GM12878 (cell line): ENCODE data around the gene POU1F1. TPM values are rescaled to one million over a fixed set of nuclear protein-coding genes. Genes with fewer than 3 reads are reported as not detected.
"Not testable (repeated sequence)": the region's sequence is repeated elsewhere in the genome, so short reads cannot be mapped to it uniquely, and the experiment has no call there.

Source experiments
- ATAC-seq: fragments of 200-7000 bp; cut with Tn5 transposase; 3 replicates; pipeline ENCODE4 v1.9.1; 2020; ENCODE audit warnings: mild to moderate bottlenecking, moderate library complexity
- BruUV-seq: library from RNA; stranded (reverse); fragments of 400-500 nt; replicated peaks from 2 replicates; lab custom pipeline; 2021; lab: Mats Ljungman, UMichigan
- CTCF ChIA-PET: fragments of 300-600 bp; sonication (Branson Sonifier 250); formaldehyde crosslinking; extraction: SDS; loops from one replicate; lab custom pipeline; 2021; ENCODE audit warnings: inconsistent platforms; lab: Yijun Ruan, JAX
- POLR2A ChIA-PET: fragments of 350-600 bp; formaldehyde crosslinking; extraction: SDS; loops from one replicate; lab custom pipeline; 2021; ENCODE audit warnings: inconsistent platforms; lab: Charles Lee
- RAD21 ChIA-PET: fragments of 300-600 bp; sonication (Branson Sonifier 250); formaldehyde crosslinking; loops from one replicate; lab custom pipeline; 2023; ENCODE audit warnings: antibody characterized with exemption; ENCODE audit not compliant: unreplicated experiment; lab: Charles Lee
- SMC1A ChIA-PET: fragments of 300-600 bp; sonication (Branson Sonifier 250); formaldehyde crosslinking; loops from one replicate; lab custom pipeline; 2023; ENCODE audit not compliant: unreplicated experiment, uncharacterized antibody; lab: Charles Lee
- DNase-seq: peaks from one replicate; pipeline ENCODE4 v3.0.0-alpha.2; 2011; ENCODE audit warnings: low read depth, low spot score
- FAIRE-seq: peaks from 3 replicates; lab custom pipeline; 2011; peaks lifted over from hg19 to GRCh38; lab: Jason Lieb, UNC
- H2AFZ ChIP-seq: 2 replicates; pipeline ENCODE4 v1.6.0; 2011; ENCODE audit warnings: low read depth, low read length, control low read depth; ENCODE audit not compliant: control insufficient read depth
- H3K27ac ChIP-seq: 2 replicates; pipeline ENCODE4 v1.5.1; 2011; ENCODE audit warnings: control low read depth; ENCODE audit not compliant: control insufficient read depth, insufficient read depth
- H3K27me3 ChIP-seq, 2 experiments: replicated peaks in 1 of 2; 2 replicates each; pipeline versions ENCODE4 v1.6.0 to v1.6.1; 2011; ENCODE audit warnings: low read length in 1 of 2; ENCODE audit not compliant: control insufficient read depth in 2 of 2, insufficient read depth in 2 of 2
- H3K36me3 ChIP-seq, 2 experiments: 2 replicates each; pipeline ENCODE4 v1.5.1; 2011; ENCODE audit warnings: low read length in 1 of 2; ENCODE audit not compliant: control insufficient read depth in 2 of 2, insufficient read depth in 2 of 2
- H3K4me1 ChIP-seq: 2 replicates; pipeline ENCODE4 v1.6.1; 2011; ENCODE audit warnings: mild to moderate bottlenecking, low read length, moderate library complexity, mixed read lengths; ENCODE audit not compliant: control insufficient read depth, insufficient read depth
- H3K4me2 ChIP-seq: 2 replicates; pipeline ENCODE4 v1.6.0; 2011; ENCODE audit warnings: control low read depth; ENCODE audit not compliant: control insufficient read depth, insufficient read depth
- H3K4me3 ChIP-seq: fragments of 200-600 bp; sonication (generic); 2 replicates; pipeline ENCODE4 v1.5.1; 2016
- H3K79me2 ChIP-seq: 2 replicates; pipeline ENCODE4 v1.6.0; 2011; ENCODE audit warnings: low read length; ENCODE audit not compliant: control insufficient read depth, insufficient read depth
- H3K9ac ChIP-seq: 2 replicates; pipeline ENCODE4 v1.8.0; 2011; ENCODE audit warnings: low read length, control low read depth, mixed read lengths; ENCODE audit not compliant: control insufficient read depth, insufficient read depth
- H3K9me3 ChIP-seq: replicated peaks from 3 replicates; pipeline ENCODE4 v1.5.1; 2011; ENCODE audit warnings: mild to moderate bottlenecking, low read length; ENCODE audit not compliant: control insufficient read depth, insufficient read depth
- H4K20me1 ChIP-seq: 2 replicates; pipeline ENCODE4 v1.6.0; 2011; ENCODE audit not compliant: control insufficient read depth, insufficient read depth
- BMI1 ChIP-seq: fragments of 450-650 bp; IDR thresholded peaks from 2 replicates; pipeline ENCODE4 v1.6.1; 2016; ENCODE audit warnings: mild to moderate bottlenecking, moderate library complexity, borderline replicate concordance
- CHD4 ChIP-seq: fragments of 200-600 bp; sonication (generic); IDR thresholded peaks from 2 replicates; pipeline ENCODE4 v1.6.1; 2016; ENCODE audit warnings: mild to moderate bottlenecking
- E2F8 ChIP-seq: fragments of 450-650 bp; IDR thresholded peaks from 2 replicates; pipeline ENCODE4 v1.6.1; 2018; ENCODE audit warnings: mild to moderate bottlenecking, low read depth, moderate library complexity; ENCODE audit not compliant: partially characterized antibody
- ESRRA ChIP-seq: IDR thresholded peaks from 2 replicates; pipeline ENCODE4 v1.6.1; 2012; ENCODE audit warnings: mild to moderate bottlenecking, low read length, improper control_type of control experiment
- JUND ChIP-seq: IDR thresholded peaks from 2 replicates; pipeline ENCODE4 v1.6.1; 2012; ENCODE audit warnings: low read depth, mild to moderate bottlenecking, low read length, improper control_type of control experiment, moderate library complexity
- NFXL1 ChIP-seq: fragments of 450-650 bp; IDR thresholded peaks from 2 replicates; pipeline ENCODE4 v1.6.1; 2017; ENCODE audit warnings: antibody characterized with exemption, mild to moderate bottlenecking, borderline replicate concordance
- RUNX3 ChIP-seq: IDR thresholded peaks from 2 replicates; pipeline ENCODE4 v1.6.1; 2012; ENCODE audit warnings: low read length, inconsistent platforms
- ZNF24 ChIP-seq: fragments of 450-650 bp; IDR thresholded peaks from 2 replicates; pipeline ENCODE4 v1.6.1; 2017; ENCODE audit warnings: antibody characterized with exemption, mild to moderate bottlenecking
- ZNF274 ChIP-seq: IDR thresholded peaks from one replicate; pipeline ENCODE4 v1.8.0; 2011; ENCODE audit not compliant: insufficient read length, insufficient read depth
- ZNF384 ChIP-seq: IDR thresholded peaks from 2 replicates; pipeline ENCODE4 v1.6.1; 2012; ENCODE audit warnings: low read depth, mild to moderate bottlenecking, low read length, improper control_type of control experiment, borderline replicate concordance
- WGBS: methylation state at CpG from one replicate; pipeline ENCODE4 v1.1.6; 2016; ENCODE audit warnings: low lambda C conversion rate; ENCODE audit not compliant: insufficient replicate concordance, insufficient coverage; ENCODE audit errors: missing lambda C conversion rate; 5-methylcytosine and 5-hydroxymethylcytosine counted together
- in situ Hi-C: fragments of 300-500 bp; cut with MboI; formaldehyde crosslinking; loops from 9 replicates; pipeline ENCODE4 v1.14.3; 2018; ENCODE audit warnings: mixed read lengths
- intact Hi-C: fragments of 100-400 bp; cut with micrococcal nuclease; formaldehyde crosslinking; loops from one replicate; pipeline ENCODE4 v1.14.2; 2022; ENCODE audit not compliant: unreplicated experiment
- polyA plus RNA-seq, 11 experiments: library from polyadenylated mRNA; depleted of rRNA in 4 of 11; unstranded in 6 of 11; stranded (reverse) in 5 of 11; fragments of >200 nt; fragmentation: Nextera tagmentation in 4 of 11; fragmentation: Illumina TruSeq in 1 of 11; extraction: Ambion mirVana in 4 of 11; extraction: Trizol in 1 of 11; gene quantifications; 1 replicate in 1 of 11; 2 replicates in 10 of 11; pipeline versions ENCODE4 v1.2.1 to v1.2.3, GENCODE V29; 2011 to 2016; ENCODE audit warnings: inconsistent platforms in 2 of 11, missing spikeins in 2 of 11, low read depth in 1 of 11
- total RNA-seq, 4 experiments: library from RNA; depleted of rRNA in 3 of 4; stranded (reverse); fragments of >200 nt in 3 of 4; fragmentation: Illumina TruSeq in 1 of 4; extraction: Trizol in 1 of 4; gene quantifications; 2 replicates each; pipeline versions ENCODE4 v1.2.1 to v1.2.3, GENCODE V29; 2013 to 2021
- TF ChIP-seq, protein P1 (sequence below): fragments of 450-650 bp; IDR thresholded peaks from 2 replicates; pipeline ENCODE4 v1.6.1; 2017; ENCODE audit warnings: mild to moderate bottlenecking, moderate library complexity

Gene POU1F1
- total and polyA plus RNA-seq, 10 of the 15 experiments (the other 5 are each of a cell fraction or from before 2014, with no cell fraction given), result 0.04 TPM; not detected in 9

GRCh38 chr3:87248231-87248630 lies 28.2 kb downstream of the POU1F1 start:
- in situ Hi-C loops, POLR2A ChIA-PET, FAIRE-seq, RAD21 ChIA-PET, H3K36me3 ChIP-seq, H2AFZ ChIP-seq, H3K4me3 ChIP-seq, H3K4me1 ChIP-seq, H3K9me3 ChIP-seq, H3K9ac ChIP-seq, DNase-seq, H3K79me2 ChIP-seq, SMC1A ChIA-PET, H4K20me1 ChIP-seq, ATAC-seq, H3K27ac ChIP-seq, intact Hi-C loops, H3K4me2 ChIP-seq, BruUV-seq, H3K27me3 ChIP-seq: not testable (repeated sequence)
- CTCF ChIA-PET, result interaction anchor here (3.2 kb wide), 1 partner anchor 12 kb away, joined by 17 read pairs; no protein-coding TSS in a partner anchor
- 79% methylated on average over 6 of the region's 6 CpGs for WGBS

DNA sequence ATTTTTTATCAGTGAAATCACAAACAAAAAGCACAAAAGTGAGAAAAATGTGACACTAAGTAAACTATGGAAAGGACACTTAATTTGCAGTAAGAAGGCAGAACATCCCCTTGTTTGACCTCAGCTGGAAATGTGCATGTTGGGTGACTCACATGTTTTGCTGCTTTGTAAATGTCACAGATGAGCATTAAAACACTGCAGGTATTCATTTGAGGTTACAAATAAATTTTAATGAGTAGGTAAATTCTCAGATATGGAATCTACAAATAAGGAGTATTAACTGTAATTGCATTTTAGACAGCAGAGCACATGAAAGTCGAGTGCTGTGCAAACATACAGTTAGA lies 29.0 kb downstream of the POU1F1 start:
- Histone ChIP-seq H4K20me1 (no peaks in the 10 kb centered on the region), H3K27me3 (no peaks in the 10 kb centered on the region), H2AFZ (no peak overlapping the region), H3K9ac (no peak overlapping the region), H3K79me2 (no peaks in the 10 kb centered on the region), H3K36me3 (no peaks in the 10 kb centered on the region), H3K27ac (no peak overlapping the region), H3K4me3 (no peak overlapping the region), H3K4me2 (no peak overlapping the region), H3K4me1 (no peaks in the 10 kb centered on the region), H3K9me3 (no peaks in the 10 kb centered on the region)
- ATAC-seq (no peak), FAIRE-seq (no peak), DNase-seq (no peak)
- intact Hi-C loops (no loop called here), in situ Hi-C loops (no loop called here)
- RAD21 ChIA-PET, result no interaction called here
- SMC1A ChIA-PET, result interaction anchor here (1.0 kb wide), 1 partner anchor 12 kb away, joined by 3 read pairs; no protein-coding TSS in a partner anchor
- CTCF ChIA-PET, result interaction anchor here (0.9 to 2.5 kb wide), 3 partner anchors 9 to 14 kb away, joined by 3 to 20 read pairs (median 5); no protein-coding TSS in a partner anchor
- BruUV-seq, result no TSS peak
- POLR2A ChIA-PET, result interaction anchor here (1.4 kb wide), 1 partner anchor 13 kb away, joined by 3 read pairs; no protein-coding TSS in a partner anchor
- WGBS, result 93% methylated on average over 1 of the region's 1 CpG
- TF ChIP-seq, protein P1, sequence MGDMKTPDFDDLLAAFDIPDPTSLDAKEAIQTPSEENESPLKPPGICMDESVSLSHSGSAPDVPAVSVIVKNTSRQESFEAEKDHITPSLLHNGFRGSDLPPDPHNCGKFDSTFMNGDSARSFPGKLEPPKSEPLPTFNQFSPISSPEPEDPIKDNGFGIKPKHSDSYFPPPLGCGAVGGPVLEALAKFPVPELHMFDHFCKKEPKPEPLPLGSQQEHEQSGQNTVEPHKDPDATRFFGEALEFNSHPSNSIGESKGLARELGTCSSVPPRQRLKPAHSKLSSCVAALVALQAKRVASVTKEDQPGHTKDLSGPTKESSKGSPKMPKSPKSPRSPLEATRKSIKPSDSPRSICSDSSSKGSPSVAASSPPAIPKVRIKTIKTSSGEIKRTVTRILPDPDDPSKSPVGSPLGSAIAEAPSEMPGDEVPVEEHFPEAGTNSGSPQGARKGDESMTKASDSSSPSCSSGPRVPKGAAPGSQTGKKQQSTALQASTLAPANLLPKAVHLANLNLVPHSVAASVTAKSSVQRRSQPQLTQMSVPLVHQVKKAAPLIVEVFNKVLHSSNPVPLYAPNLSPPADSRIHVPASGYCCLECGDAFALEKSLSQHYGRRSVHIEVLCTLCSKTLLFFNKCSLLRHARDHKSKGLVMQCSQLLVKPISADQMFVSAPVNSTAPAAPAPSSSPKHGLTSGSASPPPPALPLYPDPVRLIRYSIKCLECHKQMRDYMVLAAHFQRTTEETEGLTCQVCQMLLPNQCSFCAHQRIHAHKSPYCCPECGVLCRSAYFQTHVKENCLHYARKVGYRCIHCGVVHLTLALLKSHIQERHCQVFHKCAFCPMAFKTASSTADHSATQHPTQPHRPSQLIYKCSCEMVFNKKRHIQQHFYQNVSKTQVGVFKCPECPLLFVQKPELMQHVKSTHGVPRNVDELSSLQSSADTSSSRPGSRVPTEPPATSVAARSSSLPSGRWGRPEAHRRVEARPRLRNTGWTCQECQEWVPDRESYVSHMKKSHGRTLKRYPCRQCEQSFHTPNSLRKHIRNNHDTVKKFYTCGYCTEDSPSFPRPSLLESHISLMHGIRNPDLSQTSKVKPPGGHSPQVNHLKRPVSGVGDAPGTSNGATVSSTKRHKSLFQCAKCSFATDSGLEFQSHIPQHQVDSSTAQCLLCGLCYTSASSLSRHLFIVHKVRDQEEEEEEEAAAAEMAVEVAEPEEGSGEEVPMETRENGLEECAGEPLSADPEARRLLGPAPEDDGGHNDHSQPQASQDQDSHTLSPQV, result no peak
- no peak for TF ChIP-seq BMI1
- no peak for TF ChIP-seq CHD4
- no peak for TF ChIP-seq JUND
- no peak for TF ChIP-seq ESRRA
- no peak for TF ChIP-seq ZNF384
- TF ChIP-seq NFXL1, result no peak
- no peak for TF ChIP-seq E2F8
- TF ChIP-seq RUNX3, result no peak
- TF ChIP-seq ZNF274, result no peak
- TF ChIP-seq ZNF24, result no peak
